ENCODE data around the gene CDK4. TPM values are rescaled to one million over a fixed set of nuclear protein-coding genes. Genes with fewer than 3 reads are reported as not detected.

Gene CDK4
- polyA plus RNA-seq, 1 donor from 2014 or later = 77.4 TPM

DNA sequence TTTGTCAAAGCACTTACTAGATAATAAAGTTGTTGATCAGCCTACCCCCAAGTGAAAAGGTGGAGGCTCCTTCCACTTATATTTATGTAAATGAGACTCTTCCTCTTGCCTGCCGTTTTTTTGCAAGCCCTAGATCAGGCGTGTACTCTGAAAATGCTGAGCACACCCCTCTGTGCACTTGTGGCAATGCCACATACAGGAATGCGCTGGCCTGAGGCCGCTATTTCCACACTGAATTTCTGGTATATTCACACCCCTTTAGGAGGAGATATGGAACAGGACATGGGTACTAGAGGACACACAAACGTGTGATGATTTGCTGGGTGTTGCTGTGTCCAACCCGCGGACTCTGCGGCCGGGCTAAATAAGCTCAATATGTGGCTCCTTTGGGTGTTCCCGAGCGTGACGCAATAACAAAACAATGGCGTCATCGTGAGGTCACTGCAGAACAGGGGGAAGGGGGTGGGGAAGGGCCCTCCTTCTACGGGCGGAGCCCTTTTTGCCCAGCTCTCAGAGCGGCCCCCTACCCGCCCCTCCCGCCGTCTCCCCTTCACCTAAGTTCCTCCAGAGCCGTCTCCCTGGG, 7.8 kb downstream of the CDK4 start:
- peaks cover 21 to 39% (median 39%) of the 10 kb centered on the region in 3 donors for H3K4me1 Mint-ChIP-seq

DNA sequence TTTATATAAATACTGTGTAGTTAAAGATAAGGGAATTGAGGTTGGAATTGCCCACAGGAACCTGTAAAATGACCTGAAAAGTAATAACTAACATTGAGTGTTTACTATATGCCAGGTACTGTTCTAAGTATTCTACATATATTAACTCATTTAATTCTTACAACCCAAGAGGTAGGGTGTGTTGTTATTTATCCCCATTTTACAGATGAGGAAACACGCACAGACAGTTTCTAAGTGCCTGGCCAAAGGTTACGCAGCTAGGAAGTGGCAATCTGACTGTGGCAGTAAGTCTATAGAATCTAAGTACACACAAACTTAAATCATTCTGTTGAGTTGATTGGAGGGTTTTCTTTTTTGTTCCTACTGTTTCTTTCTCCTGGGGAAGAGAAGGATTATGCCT, 8.3 kb downstream of the CDK4 start:
- peaks cover 21 to 43% (median 40%) of the 10 kb centered on the region in 3 donors for H3K4me1 Mint-ChIP-seq
- H3K4me3 Mint-ChIP-seq = peak overlapping the region; percentile 3 to 96 (median 86)
- H3K27ac Mint-ChIP-seq = peak overlapping the region; percentile 62 to 97 (median 97)
- peaks cover 2% of the 10 kb centered on the region for H3K27me3 Mint-ChIP-seq
- H3K9me3 Mint-ChIP-seq = no peaks in the 10 kb centered on the region
- H3K36me3 Mint-ChIP-seq = no peaks in the 10 kb centered on the region

More for the DNA sequence above, 7.8 kb downstream of the CDK4 start:
- Mint-ChIP-seq H3K9me3 (no peaks in the 10 kb centered on the region), H3K36me3 (no peaks in the 10 kb centered on the region), H3K27me3 (peaks cover 2% of the 10 kb centered on the region), H3K4me3 (peak overlapping the region; percentile 78 to 97 (median 95)), H3K27ac (peak overlapping the region; percentile 62 to 97 (median 97))

- Mint-ChIP-seq H3K27ac (peak overlapping the region; percentile 81 to 93 (median 91)), H3K36me3 (no peaks in the 10 kb centered on the region)
These were observed 10.0 kb downstream of the CDK4 start for GRCh38 chr12:57741844-57742738.

DNA sequence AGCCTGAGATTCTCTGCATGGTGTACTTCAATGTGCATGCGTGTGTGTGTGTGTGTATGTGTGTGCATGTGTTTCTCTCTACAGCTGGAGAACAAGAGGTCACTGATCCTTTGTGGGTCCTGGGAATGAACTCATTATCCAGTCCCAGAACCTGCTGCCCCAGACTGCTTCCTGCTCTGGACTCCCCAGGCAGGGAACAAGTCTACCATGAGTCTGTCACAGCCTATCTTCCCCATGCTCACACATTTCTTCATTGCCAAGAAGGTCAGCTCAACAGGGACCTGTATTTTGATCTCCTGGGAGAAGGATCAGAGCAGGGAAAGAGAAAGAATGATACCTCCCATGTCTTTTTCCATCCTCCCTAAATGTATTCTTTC, 10.7 kb downstream of the CDK4 start:
- H3K4me3 Mint-ChIP-seq = peak overlapping the region; percentile 82 to 97 (median 92)
- H3K27ac Mint-ChIP-seq = peak overlapping the region; percentile 81 to 94 (median 93)
- H3K36me3 Mint-ChIP-seq = no peaks in the 10 kb centered on the region
- peaks cover 20 to 46% (median 40%) of the 10 kb centered on the region in 3 donors for H3K4me1 Mint-ChIP-seq
- no peaks in the 10 kb centered on the region for H3K9me3 Mint-ChIP-seq
- peaks cover 2% of the 10 kb centered on the region for H3K27me3 Mint-ChIP-seq

More at GRCh38 chr12:57741844-57742738, 10.0 kb downstream of the CDK4 start:
- peaks cover 21 to 43% (median 40%) of the 10 kb centered on the region in 3 donors for H3K4me1 Mint-ChIP-seq
- H3K9me3 Mint-ChIP-seq = no peaks in the 10 kb centered on the region
- H3K4me3 Mint-ChIP-seq = peak overlapping the region; percentile 82 to 97 (median 92)
- H3K27me3 Mint-ChIP-seq = peaks cover 2% of the 10 kb centered on the region

DNA sequence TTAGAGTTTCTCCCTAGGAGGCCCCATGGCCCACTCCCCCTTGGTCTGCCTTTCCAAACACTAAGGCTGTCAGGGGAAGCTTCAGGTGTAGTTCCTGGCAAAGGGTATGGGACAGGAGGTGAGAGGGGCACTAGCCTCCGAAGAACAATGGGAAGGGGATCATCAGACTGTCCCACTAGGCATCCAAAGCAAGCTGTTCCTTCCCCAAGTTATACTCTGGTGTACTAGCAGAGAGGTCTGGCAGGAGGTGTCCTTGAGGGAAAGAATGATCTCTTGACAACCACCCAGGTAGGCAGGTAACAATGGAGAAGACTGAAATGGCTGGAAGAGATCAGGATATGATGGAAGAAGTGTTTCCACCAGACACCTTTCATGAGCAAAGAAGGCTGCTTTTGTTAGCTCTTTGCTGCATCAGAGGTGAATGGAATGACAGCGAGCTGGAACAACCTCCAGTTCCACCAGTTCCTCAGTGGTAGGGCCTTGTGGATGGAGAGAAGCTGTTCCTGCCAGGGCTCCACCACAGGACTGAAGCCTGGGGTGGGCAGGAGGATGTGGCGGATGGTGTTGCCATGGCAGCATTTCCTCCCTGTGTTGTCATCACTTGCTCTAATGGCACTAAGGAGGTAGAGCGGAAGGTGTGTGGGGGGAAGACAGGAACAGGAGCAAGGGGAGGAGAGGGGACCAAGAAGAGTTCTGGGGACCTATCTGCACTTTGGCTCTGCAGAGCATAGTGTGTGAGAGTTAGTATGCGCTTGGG, 11.3 kb downstream of the CDK4 start:
- Mint-ChIP-seq H3K9me3 (no peaks in the 10 kb centered on the region), H3K4me1 (peaks cover 14 to 41% (median 35%) of the 10 kb centered on the region in 3 donors), H3K27ac (peak overlapping the region; percentile 80 to 94 (median 81)), H3K4me3 (peak overlapping the region; percentile 82 to 97 (median 92)), H3K36me3 (no peaks in the 10 kb centered on the region), H3K27me3 (peaks cover 2% of the 10 kb centered on the region)

GRCh38 chr12:57739914-57740538, 12.1 kb downstream of the CDK4 start:
- peak overlapping the region in 1 of 4 donors; percentile 60 for H3K4me3 Mint-ChIP-seq
- H3K36me3 Mint-ChIP-seq = no peaks in the 10 kb centered on the region

GRCh38 chr12:57739387-57739786, 12.7 kb downstream of the CDK4 start:
- H3K27ac Mint-ChIP-seq = peak overlapping the region in 1 of 3 donors; percentile 20
- H3K36me3 Mint-ChIP-seq = peaks cover 6% of the 10 kb centered on the region
- peaks cover 14 to 32% (median 28%) of the 10 kb centered on the region in 3 donors for H3K4me1 Mint-ChIP-seq
- H3K27me3 Mint-ChIP-seq = peaks cover 2% of the 10 kb centered on the region
- H3K9me3 Mint-ChIP-seq = no peaks in the 10 kb centered on the region
- H3K4me3 Mint-ChIP-seq = peak overlapping the region in 3 of 4 donors; percentile 12 to 78 (median 36)

More at GRCh38 chr12:57739914-57740538, 12.1 kb downstream of the CDK4 start:
- peaks cover 2% of the 10 kb centered on the region for H3K27me3 Mint-ChIP-seq
- H3K4me1 Mint-ChIP-seq = peaks cover 11 to 36% (median 32%) of the 10 kb centered on the region in 3 donors
- peak overlapping the region in 2 of 3 donors; percentile 20 to 94 for H3K27ac Mint-ChIP-seq
- no peaks in the 10 kb centered on the region for H3K9me3 Mint-ChIP-seq

DNA sequence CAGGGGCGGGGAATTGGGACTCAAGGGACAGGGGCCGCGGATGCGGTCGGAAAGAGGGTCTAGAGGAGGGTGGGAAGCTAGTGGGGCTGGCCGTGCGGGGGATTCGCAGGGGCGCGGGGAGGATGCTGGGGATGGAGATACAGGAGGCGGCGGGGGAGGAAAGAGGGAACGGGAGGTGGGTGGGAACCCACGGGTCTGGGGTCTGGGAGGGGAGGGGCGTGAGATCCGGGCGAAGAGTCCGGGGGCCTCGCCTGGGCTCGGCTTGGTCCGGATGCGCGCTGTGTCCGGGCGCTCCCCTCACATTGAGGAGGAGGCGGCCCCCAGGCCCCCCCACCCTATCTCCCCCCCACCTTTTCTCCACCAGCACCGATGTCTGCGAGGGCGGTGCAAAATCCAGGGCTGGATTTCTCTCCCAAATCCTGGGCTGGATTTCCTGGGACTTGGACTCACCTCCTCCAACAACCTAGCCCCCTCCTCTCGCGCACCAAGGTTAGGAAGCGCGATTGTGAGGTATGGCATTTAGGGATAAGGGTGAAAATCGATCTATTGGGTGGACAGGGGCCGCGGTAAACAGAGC, 13.4 kb downstream of the CDK4 start, which contains the start of gene AGAP2:
Gene AGAP2 (minus strand): TSS at position 82 of the 577 bp plus-strand sequence. CDS start 496 bp downstream, outside the sequence.
- H3K27ac Mint-ChIP-seq = peak within 1 kb of the TSS in 1 of 3 donors; percentile 20
- peaks cover 10 to 26% (median 22%) of the 10 kb centered on the region in 3 donors for H3K4me1 Mint-ChIP-seq
- no peaks in the 10 kb centered on the region for H3K9me3 Mint-ChIP-seq
- H3K36me3 Mint-ChIP-seq = peaks cover 8% of the 10 kb centered on the region
- H3K27me3 Mint-ChIP-seq = peaks cover 2% of the 10 kb centered on the region
- H3K4me3 Mint-ChIP-seq = peak within 1 kb of the TSS in 3 of 4 donors; percentile 12 to 78 (median 36)

- peaks cover 2% of the 10 kb centered on the region for H3K27me3 Mint-ChIP-seq
- H3K4me1 Mint-ChIP-seq = peaks cover 10 to 26% (median 19%) of the 10 kb centered on the region in 3 donors
- peaks cover 8% of the 10 kb centered on the region for H3K36me3 Mint-ChIP-seq
These were observed 14.3 kb downstream of the CDK4 start for GRCh38 chr12:57737467-57738460.

GRCh38 chr12:57736741-57737466, 15.2 kb downstream of the CDK4 start:
- Mint-ChIP-seq H3K4me1 (peaks cover 10 to 22% (median 14%) of the 10 kb centered on the region in 3 donors), H3K9me3 (no peaks in the 10 kb centered on the region), H3K36me3 (peaks cover 8% of the 10 kb centered on the region), H3K27ac (peak overlapping the region in 1 of 3 donors; percentile 59), H3K27me3 (peaks cover 2% of the 10 kb centered on the region), H3K4me3 (no peak overlapping the region)

More at GRCh38 chr12:57737467-57738460, 14.3 kb downstream of the CDK4 start:
- no peak overlapping the region for H3K27ac Mint-ChIP-seq
- no peak overlapping the region for H3K4me3 Mint-ChIP-seq
- no peaks in the 10 kb centered on the region for H3K9me3 Mint-ChIP-seq

DNA sequence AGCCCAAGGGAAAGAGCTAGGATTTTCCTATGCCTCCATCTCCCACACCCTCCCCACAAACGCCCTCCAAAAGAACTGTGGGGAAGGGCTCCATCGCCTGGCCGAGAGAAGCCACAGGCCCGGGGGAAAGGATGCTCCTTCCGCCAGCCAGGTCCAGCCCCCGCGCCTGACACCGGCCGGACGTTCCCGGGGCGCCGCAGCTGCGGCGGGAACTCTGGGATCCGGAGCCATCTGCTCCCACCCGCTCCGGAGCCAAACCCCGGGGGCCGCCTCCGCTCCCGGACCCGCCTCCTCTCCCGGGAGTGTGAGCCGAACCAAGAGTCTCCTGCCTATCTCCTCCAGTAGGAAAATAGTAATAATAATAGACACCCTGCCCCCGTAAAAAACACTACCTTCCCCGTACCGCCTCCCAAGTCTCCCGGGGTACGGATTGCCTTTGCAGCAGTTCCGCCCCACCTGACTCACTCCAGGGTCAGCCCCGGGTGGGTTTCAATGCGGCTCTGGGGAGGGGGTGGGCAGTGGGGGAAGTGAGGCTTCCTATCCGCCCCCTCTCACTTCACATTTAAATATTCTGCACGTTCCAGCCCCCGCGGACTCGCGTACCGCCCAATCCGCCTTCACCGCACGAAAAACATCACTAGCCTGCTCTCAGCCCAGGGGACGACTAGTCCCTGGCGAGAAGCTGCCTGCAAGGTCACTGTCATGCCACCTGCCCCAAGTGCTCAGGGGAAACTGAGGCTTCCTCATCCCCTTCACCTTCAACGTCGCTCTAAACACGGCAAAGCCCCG, 16.0 kb downstream of the CDK4 start:
- Mint-ChIP-seq H3K27ac (peak overlapping the region in 1 of 3 donors; percentile 59), H3K4me1 (peaks cover 10 to 20% (median 11%) of the 10 kb centered on the region in 3 donors), H3K27me3 (peaks cover 2% of the 10 kb centered on the region), H3K36me3 (peaks cover 8% of the 10 kb centered on the region), H3K4me3 (no peak overlapping the region), H3K9me3 (no peaks in the 10 kb centered on the region)
